DOHH2 (cell line): ENCODE data around the gene COL4A2.
A peak's percentile ranks its signal among the peaks of the same experiment; 100 is the strongest.

Source experiments
- H3F3A ChIP-seq: fragments of 200-600 bp; sonication (generic), shearing (Covaris generic); 2 replicates; pipeline ENCODE4 v1.6.0; 2016; ENCODE audit warnings: antibody characterized with exemption, mild to moderate bottlenecking; ENCODE audit not compliant: control insufficient read depth, insufficient read depth
- H3K27ac ChIP-seq: fragments of 200-600 bp; sonication (generic); 2 replicates; pipeline ENCODE4 v1.5.1; 2014; ENCODE audit warnings: low read depth, mild to moderate bottlenecking, low read length, moderate library complexity
- H3K27me3 ChIP-seq: fragments of 200-600 bp; sonication (generic); 2 replicates; pipeline ENCODE4 v1.6.1; 2014; ENCODE audit warnings: mild to moderate bottlenecking, low read length, mixed read lengths; ENCODE audit not compliant: control insufficient read depth
- H3K36me3 ChIP-seq: fragments of 200-600 bp; sonication (generic); 2 replicates; pipeline ENCODE4 v1.6.1; 2014; ENCODE audit warnings: mild to moderate bottlenecking, low read length, moderate library complexity, mixed read lengths; ENCODE audit not compliant: control insufficient read depth
- H3K4me1 ChIP-seq: fragments of 200-600 bp; sonication (generic); 2 replicates; pipeline ENCODE4 v1.6.1; 2014; ENCODE audit warnings: mild to moderate bottlenecking, low read length, mixed read lengths; ENCODE audit not compliant: control insufficient read depth
- H3K4me2 ChIP-seq: fragments of 200-600 bp; sonication (generic); 2 replicates; pipeline ENCODE4 v1.6.0; 2014; ENCODE audit warnings: mild to moderate bottlenecking, low read length, moderate library complexity
- H3K4me3 ChIP-seq: fragments of 200-600 bp; sonication (generic); 2 replicates; pipeline ENCODE4 v1.5.1; 2014; ENCODE audit warnings: mild to moderate bottlenecking, low read length, mixed read lengths
- H3K79me2 ChIP-seq: fragments of 200-600 bp; sonication (generic); 2 replicates; pipeline ENCODE4 v1.6.1; 2014; ENCODE audit warnings: mild to moderate bottlenecking, low read length, mixed read lengths; ENCODE audit not compliant: control insufficient read depth
- H3K9me2 ChIP-seq: fragments of 200-600 bp; sonication (generic); replicated peaks from 2 replicates; pipeline ENCODE4 v1.6.1; 2014; ENCODE audit warnings: mild to moderate bottlenecking, low read length, mixed read lengths; ENCODE audit not compliant: control insufficient read depth
- H3K9me3 ChIP-seq: fragments of 200-600 bp; sonication (generic); 2 replicates; pipeline ENCODE4 v1.6.1; 2014; ENCODE audit warnings: antibody characterized with exemption, low read length, mixed read lengths; ENCODE audit not compliant: control insufficient read depth, insufficient read depth
- H4K20me1 ChIP-seq: fragments of 200-600 bp; sonication (generic); 2 replicates; pipeline ENCODE4 v1.6.0; 2014; ENCODE audit warnings: low read depth, mild to moderate bottlenecking, antibody characterized with exemption, low read length, moderate library complexity; ENCODE audit not compliant: control insufficient read depth, insufficient read depth
- EZH2phosphoT487 ChIP-seq: fragments of 200-600 bp; sonication (generic); IDR thresholded peaks from 2 replicates; pipeline ENCODE4 v1.6.1; 2017; ENCODE audit warnings: borderline replicate concordance, mild to moderate bottlenecking, antibody characterized with exemption, low read length, moderate library complexity, mixed read lengths
- TF ChIP-seq, protein P1 (sequence below): fragments of 200-600 bp; sonication (generic); IDR thresholded peaks from one replicate; pipeline ENCODE4 v1.5.1; 2014; ENCODE audit warnings: antibody characterized with exemption, mild to moderate bottlenecking, low read depth, low read length; ENCODE audit not compliant: poor library complexity, severe bottlenecking

The COL4A2 gene

DNA sequence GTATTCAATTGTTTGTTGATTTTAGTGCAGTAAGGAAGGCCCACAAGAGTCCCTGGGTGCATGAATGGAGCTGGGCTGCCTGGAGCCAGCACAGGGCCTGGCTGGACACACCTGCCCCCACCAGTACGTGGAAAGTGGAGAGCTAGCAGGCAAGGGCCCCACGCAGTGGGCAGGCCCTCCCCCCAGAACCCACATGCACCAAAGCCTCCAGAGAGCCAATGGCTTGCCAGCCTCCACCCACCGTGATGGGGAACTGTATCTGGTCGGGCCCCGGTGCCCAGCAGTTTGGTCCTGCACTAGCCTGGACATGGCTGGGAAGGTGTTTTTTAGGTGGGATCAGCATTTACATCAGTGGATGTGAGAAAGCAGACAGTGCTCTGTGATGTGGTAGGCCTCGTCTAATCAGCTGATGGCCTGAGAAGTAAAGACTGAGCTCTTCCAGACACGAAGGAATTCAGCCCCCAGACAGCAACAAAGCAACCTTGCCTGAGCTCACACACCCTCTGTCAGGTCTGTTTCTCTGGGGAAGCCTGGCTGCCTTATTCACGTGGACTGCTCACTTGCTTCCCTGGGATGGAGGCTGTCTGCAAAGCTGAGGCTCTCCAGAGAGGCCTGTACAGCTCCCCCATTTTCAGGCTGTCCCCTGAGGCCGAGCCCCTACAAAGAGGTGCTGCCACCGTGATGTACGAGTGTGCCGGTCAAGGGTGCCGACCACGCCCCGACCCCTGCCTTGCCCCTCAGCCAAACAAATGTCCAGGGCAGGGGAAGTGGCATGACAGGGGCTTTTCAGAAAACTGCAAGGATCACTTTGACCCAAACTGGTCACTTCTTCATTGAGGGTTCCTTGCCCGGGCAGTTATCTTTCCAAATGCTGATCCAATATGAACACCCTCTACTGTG, 226.9 kb downstream of the COL4A2 start:
- no peaks in the 10 kb centered on the region for H3K36me3 ChIP-seq
- H3K4me3 ChIP-seq, result no peak overlapping the region
- no peak overlapping the region for H3K27ac ChIP-seq
- no peaks in the 10 kb centered on the region for H3K9me3 ChIP-seq
- H3K27me3 ChIP-seq, result no peaks in the 10 kb centered on the region
- H3F3A ChIP-seq, result no peaks in the 10 kb centered on the region
- no peak for TF ChIP-seq EZH2phosphoT487
- TF ChIP-seq, protein P1, sequence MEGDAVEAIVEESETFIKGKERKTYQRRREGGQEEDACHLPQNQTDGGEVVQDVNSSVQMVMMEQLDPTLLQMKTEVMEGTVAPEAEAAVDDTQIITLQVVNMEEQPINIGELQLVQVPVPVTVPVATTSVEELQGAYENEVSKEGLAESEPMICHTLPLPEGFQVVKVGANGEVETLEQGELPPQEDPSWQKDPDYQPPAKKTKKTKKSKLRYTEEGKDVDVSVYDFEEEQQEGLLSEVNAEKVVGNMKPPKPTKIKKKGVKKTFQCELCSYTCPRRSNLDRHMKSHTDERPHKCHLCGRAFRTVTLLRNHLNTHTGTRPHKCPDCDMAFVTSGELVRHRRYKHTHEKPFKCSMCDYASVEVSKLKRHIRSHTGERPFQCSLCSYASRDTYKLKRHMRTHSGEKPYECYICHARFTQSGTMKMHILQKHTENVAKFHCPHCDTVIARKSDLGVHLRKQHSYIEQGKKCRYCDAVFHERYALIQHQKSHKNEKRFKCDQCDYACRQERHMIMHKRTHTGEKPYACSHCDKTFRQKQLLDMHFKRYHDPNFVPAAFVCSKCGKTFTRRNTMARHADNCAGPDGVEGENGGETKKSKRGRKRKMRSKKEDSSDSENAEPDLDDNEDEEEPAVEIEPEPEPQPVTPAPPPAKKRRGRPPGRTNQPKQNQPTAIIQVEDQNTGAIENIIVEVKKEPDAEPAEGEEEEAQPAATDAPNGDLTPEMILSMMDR, result no peak
- peaks cover 5% of the 10 kb centered on the region for H3K4me1 ChIP-seq
- no peaks in the 10 kb centered on the region for H3K79me2 ChIP-seq
- no peak overlapping the region for H3K4me2 ChIP-seq
- no peaks in the 10 kb centered on the region for H4K20me1 ChIP-seq
- no peaks in the 10 kb centered on the region for H3K9me2 ChIP-seq

DNA sequence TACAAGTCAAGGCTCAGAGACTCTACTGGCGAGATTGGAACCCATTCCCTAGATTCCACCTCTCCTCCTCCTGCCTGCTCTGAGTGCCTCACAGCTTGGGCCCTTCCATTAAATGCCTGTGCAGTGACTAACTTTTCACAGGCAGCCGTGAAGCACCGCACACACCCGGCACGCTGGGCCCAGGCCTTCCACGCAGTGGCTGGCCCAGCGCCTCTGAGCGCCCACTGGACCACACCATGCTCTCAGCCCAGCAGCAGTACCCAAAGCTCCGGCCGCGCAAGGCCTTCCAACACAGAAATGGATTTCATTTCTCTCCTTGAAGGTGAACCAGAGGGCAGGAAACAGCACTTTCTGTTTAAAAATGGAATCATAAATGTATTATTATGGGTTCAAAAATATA, 228.4 kb downstream of the COL4A2 start:
- Histone ChIP-seq H3K4me2 (no peak overlapping the region), H3K79me2 (no peaks in the 10 kb centered on the region), H3K27me3 (no peaks in the 10 kb centered on the region), H4K20me1 (no peaks in the 10 kb centered on the region), H3K27ac (no peak overlapping the region), H3K36me3 (no peaks in the 10 kb centered on the region), H3K9me2 (no peaks in the 10 kb centered on the region), H3F3A (no peaks in the 10 kb centered on the region), H3K9me3 (no peaks in the 10 kb centered on the region), H3K4me3 (no peak overlapping the region), H3K4me1 (peaks cover 5% of the 10 kb centered on the region)
- no peak for TF ChIP-seq EZH2phosphoT487

DNA sequence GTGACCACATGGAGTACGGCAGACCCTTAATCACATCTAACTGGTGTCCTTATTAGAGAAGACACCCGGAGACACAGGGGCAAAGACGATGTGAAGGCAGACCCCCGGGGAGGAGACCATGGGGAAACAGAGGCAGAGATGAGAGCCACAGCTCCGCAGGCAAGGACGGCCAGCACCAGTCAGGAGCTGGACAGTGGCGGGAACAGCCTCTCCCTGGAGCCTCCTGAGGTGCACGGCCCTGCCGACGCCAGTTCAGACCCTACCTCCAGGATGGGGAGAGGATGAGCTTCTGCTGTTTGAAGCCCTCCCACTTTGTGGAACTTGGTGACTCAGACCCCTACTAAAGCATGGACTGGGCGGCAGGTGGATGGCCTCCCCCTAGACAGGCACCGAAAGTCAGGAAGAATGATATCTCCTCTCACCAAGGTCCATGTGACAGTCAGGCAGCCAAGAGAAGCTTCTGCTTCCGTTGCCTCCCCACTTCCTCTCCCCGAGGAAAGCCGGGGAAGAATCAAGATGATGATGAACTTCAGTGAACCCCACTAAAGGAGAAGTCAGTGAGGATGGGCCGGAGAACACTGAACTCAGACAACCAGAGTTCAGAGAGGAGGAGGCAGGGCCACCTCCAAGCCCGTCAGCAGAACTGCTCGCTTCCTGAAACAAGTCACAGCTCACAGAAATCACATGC, 229.1 kb downstream of the COL4A2 start:
- Histone ChIP-seq H3K9me2 (no peaks in the 10 kb centered on the region), H3K9me3 (no peaks in the 10 kb centered on the region), H3F3A (no peaks in the 10 kb centered on the region), H3K4me2 (peak overlapping the region; percentile 19; the same call in 1 of the 2 replicates), H3K36me3 (no peaks in the 10 kb centered on the region), H3K4me1 (peaks cover 5% of the 10 kb centered on the region), H3K79me2 (no peaks in the 10 kb centered on the region), H3K27ac (no peak overlapping the region), H3K27me3 (no peaks in the 10 kb centered on the region), H4K20me1 (no peaks in the 10 kb centered on the region), H3K4me3 (no peak overlapping the region)
- TF ChIP-seq, protein P1, result no peak

DNA sequence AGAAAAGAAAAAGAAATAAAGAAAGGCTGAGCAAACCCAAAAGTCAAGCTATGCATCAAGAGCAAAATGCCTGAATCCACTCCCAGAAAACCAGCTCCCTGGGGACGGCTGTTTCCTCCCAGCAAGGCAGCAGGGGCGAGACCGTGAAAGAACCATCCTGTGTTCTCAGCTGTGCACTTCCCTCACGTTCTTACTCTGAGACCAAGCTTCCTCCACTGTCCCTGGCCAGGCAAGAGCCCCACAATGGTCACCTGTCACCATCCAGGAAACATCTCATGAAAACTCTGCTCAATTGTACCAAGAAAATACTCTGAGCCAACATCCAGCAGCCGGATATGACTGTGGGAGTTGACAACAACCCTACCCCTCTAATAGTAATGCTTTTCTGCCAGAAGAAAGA, 231.5 kb downstream of the COL4A2 start:
- peaks cover 5% of the 10 kb centered on the region for H3K4me1 ChIP-seq
- TF ChIP-seq, protein P1, result no peak
- TF ChIP-seq EZH2phosphoT487, result no peak
- no peak overlapping the region for H3K27ac ChIP-seq
- H3K4me3 ChIP-seq, result no peak overlapping the region
- no peaks in the 10 kb centered on the region for H3K79me2 ChIP-seq
- no peaks in the 10 kb centered on the region for H3F3A ChIP-seq
- no peaks in the 10 kb centered on the region for H3K36me3 ChIP-seq
- no peaks in the 10 kb centered on the region for H3K9me3 ChIP-seq
- H3K9me2 ChIP-seq, result no peaks in the 10 kb centered on the region
- H3K27me3 ChIP-seq, result no peaks in the 10 kb centered on the region
- H3K4me2 ChIP-seq, result no peak overlapping the region
- H4K20me1 ChIP-seq, result no peaks in the 10 kb centered on the region
